GM12874 (cell line): ENCODE results near the gene KANSL1.

Experiments
- CTCF ChIP-seq: IDR thresholded peaks from 2 replicates; pipeline ENCODE4 v1.5.1; 2011; ENCODE audit warnings: low read depth, mild to moderate bottlenecking, control low read depth, low read length, moderate library complexity; ENCODE audit not compliant: insufficient read depth

Gene KANSL1

GRCh38 chr17:46182961-46183360 lies 10.3 kb downstream of the KANSL1 start:
- TF ChIP-seq CTCF: no peak

- TF ChIP-seq CTCF: no peak
Measured at GRCh38 chr17:46181940-46182339, 11.3 kb downstream of the KANSL1 start.

GRCh38 chr17:46180892-46181274 lies 12.3 kb downstream of the KANSL1 start:
- TF ChIP-seq CTCF: no peak

- no peak for TF ChIP-seq CTCF
Measured at GRCh38 chr17:46179375-46179999, 13.7 kb downstream of the KANSL1 start.

- TF ChIP-seq CTCF: no peak
Measured at GRCh38 chr17:46178550-46179214, 14.5 kb downstream of the KANSL1 start.

DNA sequence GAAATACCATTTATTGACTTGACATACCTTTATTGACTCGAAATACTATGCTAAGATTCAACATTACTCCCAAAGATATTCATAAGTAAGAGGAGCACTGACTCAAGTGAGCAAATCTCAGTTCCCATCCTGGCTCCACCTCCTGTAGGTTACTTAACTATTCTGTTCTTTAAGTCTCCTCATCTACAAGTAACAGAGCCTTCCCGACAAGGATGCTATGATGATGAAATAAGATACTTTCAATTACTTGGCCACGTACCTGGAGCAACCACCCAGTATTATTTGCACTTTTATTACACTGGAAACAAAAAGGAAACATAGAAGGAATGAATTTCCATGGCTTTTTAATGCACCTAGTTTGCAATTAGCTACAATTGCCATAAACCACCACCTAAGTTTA lies 16.3 kb downstream of the KANSL1 start:
- TF ChIP-seq CTCF: no peak

DNA sequence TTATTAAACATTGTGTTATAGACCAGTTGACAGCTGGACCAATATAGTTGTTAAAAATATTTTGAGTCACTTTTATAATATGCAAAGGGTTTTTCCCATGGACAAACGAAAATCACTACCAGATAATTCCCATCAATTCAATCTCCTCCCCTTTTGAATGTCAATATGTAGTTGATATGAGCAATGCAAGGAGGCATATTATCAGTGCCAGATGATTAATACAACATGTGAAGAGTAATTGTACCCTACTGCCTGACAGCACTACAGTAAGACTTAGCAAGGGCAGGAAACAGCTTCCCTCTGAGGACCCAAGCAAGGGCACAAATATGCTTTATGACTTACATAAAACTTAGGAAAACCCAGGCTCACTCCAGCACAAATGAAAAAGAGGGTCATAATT lies 17.3 kb downstream of the KANSL1 start:
- TF ChIP-seq CTCF: no peak
